Central memory CD8-positive, alpha-beta T cell (primary cell): Measurements from ENCODE around the gene OGFOD1.

Source experiments
- ATAC-seq: fragments of 150-1000 bp; cut with Tn5 transposase; replicated peaks from 2 replicates; pipeline ENCODE4 v1.10.0; 2022; ENCODE audit warnings: mild to moderate bottlenecking, moderate FRiP score, moderate number of reproducible peaks; ENCODE audit not compliant: poor library complexity, severe bottlenecking; ENCODE audit errors: extremely low read depth
- DNase-seq, 2 donors: peaks; one replicate each; pipeline ENCODE4 v3.0.0; 2021; ENCODE audit warnings: low spot score in 2 of 2
- H3K27ac Mint-ChIP-seq: one replicate; pipeline ENCODE4 v1.8.0; 2022; ENCODE audit warnings: low read depth, mild to moderate bottlenecking, moderate library complexity, mixed read lengths
- H3K27me3 Mint-ChIP-seq: one replicate; pipeline ENCODE4 v1.8.0; 2022; ENCODE audit warnings: mixed read lengths
- H3K36me3 Mint-ChIP-seq: one replicate; pipeline ENCODE4 v1.8.0; 2022; ENCODE audit warnings: mild to moderate bottlenecking, moderate library complexity, mixed read lengths; ENCODE audit not compliant: insufficient read depth
- H3K4me1 Mint-ChIP-seq: one replicate; pipeline ENCODE4 v1.8.0; 2022; ENCODE audit warnings: mixed read lengths
- H3K4me3 Mint-ChIP-seq: one replicate; pipeline ENCODE4 v1.8.0; 2022; ENCODE audit warnings: mild to moderate bottlenecking, moderate library complexity, mixed read lengths
- H3K9me3 Mint-ChIP-seq: one replicate; pipeline ENCODE4 v1.8.0; 2022; ENCODE audit warnings: mixed read lengths

OGFOD1 gene

GRCh38 chr16:56448005-56448404 is 3.3 kb upstream of the OGFOD1 start:
- H3K27ac Mint-ChIP-seq, result no peak overlapping the region
- no peaks in the 10 kb centered on the region for H3K27me3 Mint-ChIP-seq
- DNase-seq (no peak), ATAC-seq (no peak)
- H3K36me3 Mint-ChIP-seq, result peaks cover 46% of the 10 kb centered on the region
- peaks cover 49% of the 10 kb centered on the region for H3K4me1 Mint-ChIP-seq
- H3K4me3 Mint-ChIP-seq, result no peak overlapping the region
- H3K9me3 Mint-ChIP-seq, result no peaks in the 10 kb centered on the region

DNA sequence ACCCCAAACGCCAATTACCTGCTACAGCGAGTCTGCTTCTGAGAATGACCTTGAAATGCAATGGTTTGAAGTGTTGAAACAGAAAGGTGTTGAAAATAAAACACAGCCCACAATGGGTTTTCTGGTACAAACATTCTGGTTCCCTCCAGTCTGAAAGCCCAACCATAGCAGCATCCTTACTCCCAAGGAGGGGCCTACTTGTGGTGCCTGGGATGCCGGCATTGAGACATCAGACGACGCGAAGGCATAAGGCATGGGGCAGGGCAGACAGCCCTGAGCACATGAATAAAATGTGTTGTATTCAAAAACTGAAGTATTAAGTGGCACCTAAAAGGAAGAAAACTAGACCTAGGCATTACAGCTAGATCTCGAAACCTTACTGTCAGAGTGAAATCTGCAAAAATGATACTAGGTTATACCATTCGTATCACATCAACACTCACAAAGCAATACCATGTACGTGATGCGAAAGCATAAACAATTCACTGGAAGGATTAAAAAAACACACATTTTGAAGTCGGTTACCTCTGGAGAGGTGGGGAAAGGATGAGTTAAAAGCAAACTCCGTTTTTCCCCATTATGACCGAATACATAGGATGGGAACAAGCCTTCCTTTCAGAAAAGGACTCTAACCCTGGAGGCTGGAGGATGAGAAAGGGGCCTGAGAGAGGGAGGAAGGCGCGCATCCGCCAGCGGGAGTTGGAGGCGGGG is 924 bp upstream of the OGFOD1 start:
- H3K9me3 Mint-ChIP-seq, result no peaks in the 10 kb centered on the region
- peak overlapping the region; percentile 92 for H3K4me3 Mint-ChIP-seq
- H3K27me3 Mint-ChIP-seq, result no peaks in the 10 kb centered on the region
- ATAC-seq (no peak), DNase-seq (no peak)
- H3K36me3 Mint-ChIP-seq, result peaks cover 49% of the 10 kb centered on the region
- peak overlapping the region; percentile 95 for H3K27ac Mint-ChIP-seq
- peaks cover 55% of the 10 kb centered on the region for H3K4me1 Mint-ChIP-seq

DNA sequence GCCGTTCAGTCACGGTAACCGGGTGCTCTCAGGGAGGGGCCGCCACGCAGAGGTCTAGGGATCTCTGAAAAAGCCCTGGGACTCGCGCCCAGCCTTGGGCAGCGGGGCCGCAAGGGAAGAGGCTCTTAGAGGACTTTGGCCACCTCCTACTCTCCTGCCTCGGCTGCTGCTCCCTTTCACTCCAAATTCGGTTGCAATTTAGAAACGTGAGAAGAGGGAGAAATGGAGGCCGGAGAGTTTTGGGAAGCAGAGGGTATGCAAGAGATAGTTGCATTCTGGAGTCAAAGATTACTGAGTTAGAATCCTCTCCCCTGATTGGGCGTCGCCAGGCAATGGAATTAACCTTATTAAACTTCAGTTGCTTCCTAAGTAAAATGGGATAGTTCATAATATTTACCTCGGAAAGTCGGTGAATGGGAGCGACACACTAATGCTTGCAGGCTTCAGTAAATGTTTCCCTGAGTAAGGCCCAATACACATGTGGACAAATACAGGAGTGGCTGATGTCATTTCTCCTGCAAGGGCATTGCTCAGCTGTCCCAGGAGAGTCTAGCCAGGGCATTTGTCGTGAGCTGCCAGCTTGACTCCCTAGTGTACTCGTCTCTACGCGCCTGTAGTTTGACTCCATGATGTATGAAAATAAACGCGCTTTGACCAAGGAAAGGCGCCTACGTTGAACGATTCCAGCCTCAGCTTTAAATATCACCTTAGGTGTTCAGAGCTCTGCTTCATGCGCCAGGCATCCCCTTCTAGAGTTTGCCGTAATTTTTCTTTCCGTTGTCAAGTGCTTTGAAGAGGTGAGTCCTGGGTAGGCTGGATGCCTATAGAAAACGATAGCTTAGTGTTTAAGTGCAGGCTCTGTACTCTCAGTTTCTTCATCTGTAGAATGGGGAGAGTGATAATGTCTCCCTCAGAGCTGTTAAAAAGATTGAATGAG is 667 bp downstream of the OGFOD1 start:
- H3K4me3 Mint-ChIP-seq, result peak overlapping the region; percentile 92
- H3K36me3 Mint-ChIP-seq, result peaks cover 47% of the 10 kb centered on the region
- H3K4me1 Mint-ChIP-seq, result peaks cover 55% of the 10 kb centered on the region
- peak overlapping the region; percentile 95 for H3K27ac Mint-ChIP-seq
- no peaks in the 10 kb centered on the region for H3K27me3 Mint-ChIP-seq
- no peak for DNase-seq
- no peaks in the 10 kb centered on the region for H3K9me3 Mint-ChIP-seq
- peak; percentile 26 for ATAC-seq

- no peak for ATAC-seq
- DNase-seq, result no peak
- no peaks in the 10 kb centered on the region for H3K9me3 Mint-ChIP-seq
- H3K4me3 Mint-ChIP-seq, result no peak overlapping the region
- H3K36me3 Mint-ChIP-seq, result peaks cover 54% of the 10 kb centered on the region
- H3K27ac Mint-ChIP-seq, result no peak overlapping the region
- peaks cover 6% of the 10 kb centered on the region for H3K4me1 Mint-ChIP-seq
- no peaks in the 10 kb centered on the region for H3K27me3 Mint-ChIP-seq
Observed at GRCh38 chr16:56457927-56458470, 6.6 kb downstream of the OGFOD1 start.

DNA sequence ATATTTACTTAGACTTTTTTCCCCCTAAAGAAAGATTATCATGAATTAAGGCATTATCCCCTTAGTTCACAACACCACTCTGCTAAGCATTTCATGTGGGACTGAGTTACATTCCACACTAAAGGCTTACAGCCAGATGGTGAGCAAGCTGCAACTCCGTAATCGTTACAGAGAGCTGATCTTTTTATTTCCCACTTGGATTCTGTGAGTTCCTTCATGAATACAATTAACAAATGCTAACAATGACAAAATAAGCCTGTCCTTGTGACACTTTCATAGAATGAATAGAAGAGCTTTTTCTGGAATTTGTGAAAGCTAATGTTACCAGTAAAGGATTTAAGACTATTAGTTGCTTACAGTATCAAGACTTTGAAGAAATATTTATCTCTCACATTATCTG is 8.7 kb downstream of the OGFOD1 start:
- no peak overlapping the region for H3K4me3 Mint-ChIP-seq
- no peak overlapping the region for H3K27ac Mint-ChIP-seq
- H3K27me3 Mint-ChIP-seq, result no peaks in the 10 kb centered on the region
- DNase-seq (no peak), ATAC-seq (no peak)
- peaks cover 5% of the 10 kb centered on the region for H3K4me1 Mint-ChIP-seq
- peaks cover 54% of the 10 kb centered on the region for H3K36me3 Mint-ChIP-seq
- no peaks in the 10 kb centered on the region for H3K9me3 Mint-ChIP-seq

GRCh38 chr16:56462064-56462796 is 10.9 kb downstream of the OGFOD1 start:
- Mint-ChIP-seq H3K36me3 (peaks cover 49% of the 10 kb centered on the region), H3K9me3 (no peaks in the 10 kb centered on the region), H3K27me3 (no peaks in the 10 kb centered on the region), H3K4me1 (peaks cover 5% of the 10 kb centered on the region), H3K4me3 (no peak overlapping the region), H3K27ac (no peak overlapping the region)
- ATAC-seq (no peak), DNase-seq (no peak)

DNA sequence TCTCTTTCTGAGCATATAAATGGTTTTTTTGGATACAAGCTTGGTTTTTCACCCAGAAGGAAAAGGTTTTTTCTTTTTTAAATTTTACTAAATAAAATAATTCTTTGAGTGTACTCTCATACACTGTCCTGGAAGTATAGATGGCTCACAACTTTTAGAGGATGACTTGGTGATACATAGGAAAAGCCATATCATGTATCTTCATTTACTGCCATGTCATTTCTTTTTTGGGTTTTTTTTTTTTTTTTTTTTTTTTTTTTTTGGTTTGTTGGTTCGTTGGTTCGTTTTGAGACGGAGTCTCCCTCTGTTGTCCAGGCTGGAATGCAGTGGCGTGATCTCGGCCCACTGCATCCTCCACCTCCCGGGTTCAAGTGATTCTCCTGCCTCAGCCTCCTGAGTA is 11.8 kb downstream of the OGFOD1 start:
- Mint-ChIP-seq H3K27me3 (no peaks in the 10 kb centered on the region), H3K36me3 (peaks cover 50% of the 10 kb centered on the region), H3K27ac (no peak overlapping the region), H3K9me3 (no peaks in the 10 kb centered on the region), H3K4me3 (no peak overlapping the region), H3K4me1 (peaks cover 5% of the 10 kb centered on the region)
- DNase-seq (no peak), ATAC-seq (no peak)

DNA sequence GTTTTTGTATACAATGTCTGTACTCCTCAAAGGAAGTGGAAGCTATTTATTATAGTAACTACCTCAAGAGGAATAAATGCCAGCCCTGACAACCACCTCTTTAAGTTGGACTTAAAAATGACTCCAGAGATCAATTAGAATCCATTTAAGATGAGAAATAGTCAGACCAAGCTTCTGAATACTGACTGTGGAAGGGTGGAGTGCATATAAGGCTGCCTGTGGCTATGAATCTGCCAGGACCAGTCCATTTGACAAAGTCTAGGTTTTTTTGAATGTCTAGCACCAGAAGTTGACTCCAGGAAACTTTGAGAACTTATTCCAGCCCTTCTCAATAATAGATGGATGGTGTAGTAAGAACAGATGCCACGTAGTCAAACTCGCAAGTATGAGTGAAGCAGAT is 15.0 kb downstream of the OGFOD1 start:
- Mint-ChIP-seq H3K27me3 (no peaks in the 10 kb centered on the region), H3K9me3 (no peaks in the 10 kb centered on the region), H3K4me1 (peaks cover 5% of the 10 kb centered on the region), H3K4me3 (no peak overlapping the region), H3K27ac (no peak overlapping the region), H3K36me3 (peaks cover 68% of the 10 kb centered on the region)
- DNase-seq (no peak), ATAC-seq (no peak)

- H3K9me3 Mint-ChIP-seq, result no peaks in the 10 kb centered on the region
- H3K27ac Mint-ChIP-seq, result no peak overlapping the region
- peaks cover 76% of the 10 kb centered on the region for H3K36me3 Mint-ChIP-seq
- H3K4me1 Mint-ChIP-seq, result peaks cover 4% of the 10 kb centered on the region
- no peak overlapping the region for H3K4me3 Mint-ChIP-seq
- ATAC-seq, result no peak
- DNase-seq, result no peak
- H3K27me3 Mint-ChIP-seq, result no peaks in the 10 kb centered on the region
Observed at GRCh38 chr16:56468800-56469199, 17.4 kb downstream of the OGFOD1 start.

GRCh38 chr16:56469748-56470147 is 18.4 kb downstream of the OGFOD1 start:
- peaks cover 72% of the 10 kb centered on the region for H3K36me3 Mint-ChIP-seq
- H3K4me1 Mint-ChIP-seq, result no peaks in the 10 kb centered on the region
- no peak for ATAC-seq
- no peaks in the 10 kb centered on the region for H3K9me3 Mint-ChIP-seq
- H3K27ac Mint-ChIP-seq, result no peak overlapping the region
- no peak for DNase-seq
- H3K4me3 Mint-ChIP-seq, result no peak overlapping the region
- H3K27me3 Mint-ChIP-seq, result no peaks in the 10 kb centered on the region

GRCh38 chr16:56470232-56470631 is 18.9 kb downstream of the OGFOD1 start:
- DNase-seq (no peak), ATAC-seq (no peak)
- no peaks in the 10 kb centered on the region for H3K27me3 Mint-ChIP-seq
- peaks cover 76% of the 10 kb centered on the region for H3K36me3 Mint-ChIP-seq
- no peak overlapping the region for H3K4me3 Mint-ChIP-seq
- H3K4me1 Mint-ChIP-seq, result no peaks in the 10 kb centered on the region
- H3K9me3 Mint-ChIP-seq, result no peaks in the 10 kb centered on the region
- peak overlapping the region; percentile 70 for H3K27ac Mint-ChIP-seq

- H3K4me1 Mint-ChIP-seq, result no peaks in the 10 kb centered on the region
- H3K4me3 Mint-ChIP-seq, result no peak overlapping the region
- H3K27ac Mint-ChIP-seq, result peak overlapping the region; percentile 70
- no peaks in the 10 kb centered on the region for H3K27me3 Mint-ChIP-seq
- no peak for ATAC-seq
- peaks cover 78% of the 10 kb centered on the region for H3K36me3 Mint-ChIP-seq
- no peak for DNase-seq
- no peaks in the 10 kb centered on the region for H3K9me3 Mint-ChIP-seq
Observed at GRCh38 chr16:56470666-56471065, 19.3 kb downstream of the OGFOD1 start.
